ENCODE results near the gene MTHFD1.

Gene MTHFD1

GRCh38 chr14:64421166-64421565, 33.0 kb downstream of the MTHFD1 start:
- no peak overlapping the region for H3K27ac ChIP-seq (ENCODE audit: low read depth in 2 of 2, low read length in 2 of 2)
- H3K9me3 ChIP-seq (ENCODE audit: control insufficient read depth in 2 of 2, low read length in 2 of 2) = no peaks in the 10 kb centered on the region
- H3K4me3 ChIP-seq (ENCODE audit: low read length in 2 of 2) = no peak overlapping the region
- no peaks in the 10 kb centered on the region for H3K4me1 ChIP-seq (ENCODE audit: control insufficient read depth in 2 of 2, insufficient read depth in 2 of 2, low read length in 2 of 2)
- H3K9ac ChIP-seq (ENCODE audit: low read depth in 1 of 2, low read length in 2 of 2) = no peak overlapping the region
- no peaks in the 10 kb centered on the region for H3K27me3 ChIP-seq (ENCODE audit: control insufficient read depth in 2 of 2, insufficient read depth in 2 of 2, low read length in 2 of 2)
- peaks cover 32 to 39% of the 10 kb centered on the region in 2 donors for H3K36me3 ChIP-seq (ENCODE audit: control insufficient read depth in 2 of 2, insufficient read depth in 2 of 2, low read length in 2 of 2)

- Histone ChIP-seq H3K9ac (ENCODE audit: low read depth in 1 of 2, low read length in 2 of 2) (no peak overlapping the region), H3K36me3 (ENCODE audit: control insufficient read depth in 2 of 2, insufficient read depth in 2 of 2, low read length in 2 of 2) (peaks cover 32 to 37% of the 10 kb centered on the region in 2 donors), H3K27ac (ENCODE audit: low read depth in 2 of 2, low read length in 2 of 2) (no peak overlapping the region), H3K4me3 (ENCODE audit: low read length in 2 of 2) (no peak overlapping the region), H3K9me3 (ENCODE audit: control insufficient read depth in 2 of 2, low read length in 2 of 2) (no peaks in the 10 kb centered on the region), H3K4me1 (ENCODE audit: control insufficient read depth in 2 of 2, insufficient read depth in 2 of 2, low read length in 2 of 2) (no peaks in the 10 kb centered on the region), H3K27me3 (ENCODE audit: control insufficient read depth in 2 of 2, insufficient read depth in 2 of 2, low read length in 2 of 2) (no peaks in the 10 kb centered on the region)
Observed at GRCh38 chr14:64422005-64422404, 33.9 kb downstream of the MTHFD1 start.

DNA sequence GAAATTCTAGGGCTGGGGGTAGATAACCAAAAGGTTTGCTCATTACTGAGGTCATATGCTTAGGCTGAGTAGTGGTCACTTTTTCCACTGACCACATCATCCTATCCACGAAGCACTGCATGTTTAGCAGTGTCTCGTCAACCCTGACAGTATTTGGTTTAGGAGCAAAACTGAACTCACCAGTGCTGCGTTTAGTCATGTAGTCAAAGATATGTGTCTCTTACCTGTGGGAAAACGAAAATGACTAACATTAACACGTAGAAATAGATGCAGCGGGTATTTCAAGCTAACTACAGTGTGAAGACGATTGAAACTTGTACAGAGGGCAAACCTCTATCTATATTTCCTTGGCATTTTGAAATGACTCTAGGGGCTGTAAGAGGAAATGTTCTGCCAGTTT, 34.6 kb downstream of the MTHFD1 start:
- no peak overlapping the region for H3K4me3 ChIP-seq (ENCODE audit: low read length in 2 of 2)
- H3K9me3 ChIP-seq (ENCODE audit: control insufficient read depth in 2 of 2, low read length in 2 of 2) = no peaks in the 10 kb centered on the region
- H3K27ac ChIP-seq (ENCODE audit: low read depth in 2 of 2, low read length in 2 of 2) = no peak overlapping the region
- H3K9ac ChIP-seq (ENCODE audit: low read depth in 1 of 2, low read length in 2 of 2) = no peak overlapping the region
- no peaks in the 10 kb centered on the region for H3K4me1 ChIP-seq (ENCODE audit: control insufficient read depth in 2 of 2, insufficient read depth in 2 of 2, low read length in 2 of 2)
- H3K36me3 ChIP-seq (ENCODE audit: control insufficient read depth in 2 of 2, insufficient read depth in 2 of 2, low read length in 2 of 2) = peaks cover 34 to 39% of the 10 kb centered on the region in 2 donors
- H3K27me3 ChIP-seq (ENCODE audit: control insufficient read depth in 2 of 2, insufficient read depth in 2 of 2, low read length in 2 of 2) = no peaks in the 10 kb centered on the region

DNA sequence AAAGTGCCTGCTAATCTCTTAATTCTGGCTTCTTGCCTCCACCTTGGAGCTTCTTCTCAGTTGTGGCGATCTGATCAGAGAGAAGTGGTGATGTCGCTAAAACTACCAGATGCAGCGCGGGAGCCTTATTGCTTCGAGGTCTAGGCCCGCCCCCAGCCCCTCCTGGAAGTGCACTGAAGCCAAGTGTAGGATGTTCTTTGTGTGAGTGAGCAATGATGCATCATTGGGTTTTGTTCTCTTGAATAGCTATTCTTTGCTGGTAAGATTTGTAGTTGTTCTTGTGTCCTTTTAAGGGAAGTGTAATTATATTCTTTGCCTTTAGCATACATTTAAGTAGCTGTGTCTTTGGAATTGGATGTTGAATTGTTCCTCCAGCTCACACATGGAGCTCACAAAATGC, 35.8 kb downstream of the MTHFD1 start:
- H3K9me3 ChIP-seq (ENCODE audit: control insufficient read depth in 2 of 2, low read length in 2 of 2) = no peaks in the 10 kb centered on the region
- no peaks in the 10 kb centered on the region for H3K27me3 ChIP-seq (ENCODE audit: control insufficient read depth in 2 of 2, insufficient read depth in 2 of 2, low read length in 2 of 2)
- no peak overlapping the region for H3K9ac ChIP-seq (ENCODE audit: low read depth in 1 of 2, low read length in 2 of 2)
- H3K4me1 ChIP-seq (ENCODE audit: control insufficient read depth in 2 of 2, insufficient read depth in 2 of 2, low read length in 2 of 2) = no peaks in the 10 kb centered on the region
- peaks cover 30 to 34% of the 10 kb centered on the region in 2 donors for H3K36me3 ChIP-seq (ENCODE audit: control insufficient read depth in 2 of 2, insufficient read depth in 2 of 2, low read length in 2 of 2)
- H3K27ac ChIP-seq (ENCODE audit: low read depth in 2 of 2, low read length in 2 of 2) = no peak overlapping the region
- H3K4me3 ChIP-seq (ENCODE audit: low read length in 2 of 2) = no peak overlapping the region

DNA sequence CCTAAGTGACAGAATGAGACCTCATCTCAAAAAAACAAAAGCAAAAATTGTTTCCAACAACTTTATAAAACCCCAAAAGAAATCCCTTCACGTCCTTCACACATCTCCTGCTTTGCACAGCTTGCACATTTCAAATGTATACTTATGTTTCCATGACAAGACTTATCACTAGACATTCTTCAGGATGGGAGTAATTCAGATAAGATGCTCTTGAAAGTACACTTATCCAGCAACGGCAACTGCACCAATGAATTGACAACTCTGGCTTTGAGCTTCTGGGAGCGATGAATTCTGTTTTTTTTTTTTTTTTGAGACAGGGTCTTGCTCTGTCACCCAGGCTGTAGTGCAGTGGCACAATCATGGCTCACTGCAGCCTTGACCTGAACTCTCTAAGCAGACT, 46.4 kb downstream of the MTHFD1 start:
- Histone ChIP-seq H3K4me3 (ENCODE audit: low read length in 2 of 2) (no peak overlapping the region), H3K9ac (ENCODE audit: low read depth in 1 of 2, low read length in 2 of 2) (no peak overlapping the region), H3K27me3 (ENCODE audit: control insufficient read depth in 2 of 2, insufficient read depth in 2 of 2, low read length in 2 of 2) (no peaks in the 10 kb centered on the region), H3K36me3 (ENCODE audit: control insufficient read depth in 2 of 2, insufficient read depth in 2 of 2, low read length in 2 of 2) (peaks cover 16 to 31% of the 10 kb centered on the region in 2 donors), H3K9me3 (ENCODE audit: control insufficient read depth in 2 of 2, low read length in 2 of 2) (no peaks in the 10 kb centered on the region), H3K4me1 (ENCODE audit: control insufficient read depth in 2 of 2, insufficient read depth in 2 of 2, low read length in 2 of 2) (peaks cover 4 to 6% of the 10 kb centered on the region in 2 donors), H3K27ac (ENCODE audit: low read depth in 2 of 2, low read length in 2 of 2) (no peak overlapping the region)

- H3K27me3 ChIP-seq (ENCODE audit: control insufficient read depth in 2 of 2, insufficient read depth in 2 of 2, low read length in 2 of 2) = no peaks in the 10 kb centered on the region
- H3K4me1 ChIP-seq (ENCODE audit: control insufficient read depth in 2 of 2, insufficient read depth in 2 of 2, low read length in 2 of 2) = peaks cover 4 to 6% of the 10 kb centered on the region in 2 donors
- no peaks in the 10 kb centered on the region for H3K9me3 ChIP-seq (ENCODE audit: control insufficient read depth in 2 of 2, low read length in 2 of 2)
- H3K4me3 ChIP-seq (ENCODE audit: low read length in 2 of 2) = no peak overlapping the region
- no peak overlapping the region for H3K9ac ChIP-seq (ENCODE audit: low read depth in 1 of 2, low read length in 2 of 2)
- peaks cover 14 to 30% of the 10 kb centered on the region in 2 donors for H3K36me3 ChIP-seq (ENCODE audit: control insufficient read depth in 2 of 2, insufficient read depth in 2 of 2, low read length in 2 of 2)
- H3K27ac ChIP-seq (ENCODE audit: low read depth in 2 of 2, low read length in 2 of 2) = peak overlapping the region; percentile 26 to 55
Observed at GRCh38 chr14:64438181-64438841, 50.2 kb downstream of the MTHFD1 start.

GRCh38 chr14:64439141-64439540, 51.0 kb downstream of the MTHFD1 start:
- Histone ChIP-seq H3K27me3 (ENCODE audit: control insufficient read depth in 2 of 2, insufficient read depth in 2 of 2, low read length in 2 of 2) (no peaks in the 10 kb centered on the region), H3K36me3 (ENCODE audit: control insufficient read depth in 2 of 2, insufficient read depth in 2 of 2, low read length in 2 of 2) (peaks cover 18 to 30% of the 10 kb centered on the region in 2 donors), H3K4me3 (ENCODE audit: low read length in 2 of 2) (no peak overlapping the region), H3K4me1 (ENCODE audit: control insufficient read depth in 2 of 2, insufficient read depth in 2 of 2, low read length in 2 of 2) (peaks cover 4 to 6% of the 10 kb centered on the region in 2 donors), H3K27ac (ENCODE audit: low read depth in 2 of 2, low read length in 2 of 2) (no peak overlapping the region), H3K9me3 (ENCODE audit: control insufficient read depth in 2 of 2, low read length in 2 of 2) (no peaks in the 10 kb centered on the region), H3K9ac (ENCODE audit: low read depth in 1 of 2, low read length in 2 of 2) (no peak overlapping the region)

GRCh38 chr14:64440494-64440893, 52.3 kb downstream of the MTHFD1 start:
- no peak overlapping the region for H3K9ac ChIP-seq (ENCODE audit: low read depth in 1 of 2, low read length in 2 of 2)
- H3K4me1 ChIP-seq (ENCODE audit: control insufficient read depth in 2 of 2, insufficient read depth in 2 of 2, low read length in 2 of 2) = peaks cover 4 to 6% of the 10 kb centered on the region in 2 donors
- H3K27me3 ChIP-seq (ENCODE audit: control insufficient read depth in 2 of 2, insufficient read depth in 2 of 2, low read length in 2 of 2) = no peaks in the 10 kb centered on the region
- H3K4me3 ChIP-seq (ENCODE audit: low read length in 2 of 2) = no peak overlapping the region
- H3K27ac ChIP-seq (ENCODE audit: low read depth in 2 of 2, low read length in 2 of 2) = no peak overlapping the region
- H3K36me3 ChIP-seq (ENCODE audit: control insufficient read depth in 2 of 2, insufficient read depth in 2 of 2, low read length in 2 of 2) = peaks cover 21 to 35% of the 10 kb centered on the region in 2 donors
- no peaks in the 10 kb centered on the region for H3K9me3 ChIP-seq (ENCODE audit: control insufficient read depth in 2 of 2, low read length in 2 of 2)

DNA sequence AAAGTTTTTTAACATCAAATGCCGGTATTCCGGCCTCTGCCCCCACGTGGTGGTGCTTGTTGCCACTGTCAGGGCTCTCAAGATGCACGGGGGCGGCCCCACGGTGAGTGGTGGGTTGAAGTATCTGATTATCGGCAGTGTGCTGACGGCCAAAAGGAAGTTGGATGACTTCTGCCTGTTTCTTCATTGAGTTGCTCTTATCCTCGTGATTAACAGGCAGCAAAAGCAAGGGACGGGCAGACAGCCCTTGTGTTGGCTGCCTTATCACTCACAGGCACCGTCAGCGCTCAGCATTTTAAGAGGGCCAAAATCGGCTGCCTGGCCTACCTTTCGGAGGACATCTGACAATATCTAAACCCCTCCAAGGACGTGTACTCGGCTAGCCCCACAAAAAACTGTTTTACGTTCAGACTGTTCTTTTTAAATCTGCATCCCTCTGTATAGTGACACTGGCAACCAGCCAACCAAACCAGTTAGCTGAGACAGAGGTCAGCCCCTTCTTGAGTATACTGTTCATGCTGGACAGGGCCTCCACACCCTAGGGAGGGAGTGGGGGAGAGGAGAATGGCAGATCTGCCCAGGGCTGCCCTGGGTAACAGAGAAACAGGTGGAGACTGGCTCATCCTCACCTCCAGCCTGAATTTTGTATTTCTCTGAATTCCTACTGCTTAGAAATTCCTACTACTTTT, 54.3 kb downstream of the MTHFD1 start:
- H3K36me3 ChIP-seq (ENCODE audit: control insufficient read depth in 2 of 2, insufficient read depth in 2 of 2, low read length in 2 of 2) = peaks cover 21 to 24% of the 10 kb centered on the region in 2 donors
- H3K4me1 ChIP-seq (ENCODE audit: control insufficient read depth in 2 of 2, insufficient read depth in 2 of 2, low read length in 2 of 2) = peaks cover 3 to 6% of the 10 kb centered on the region in 2 donors
- no peak overlapping the region for H3K9ac ChIP-seq (ENCODE audit: low read depth in 1 of 2, low read length in 2 of 2)
- no peaks in the 10 kb centered on the region for H3K27me3 ChIP-seq (ENCODE audit: control insufficient read depth in 2 of 2, insufficient read depth in 2 of 2, low read length in 2 of 2)
- no peak overlapping the region for H3K27ac ChIP-seq (ENCODE audit: low read depth in 2 of 2, low read length in 2 of 2)
- no peaks in the 10 kb centered on the region for H3K9me3 ChIP-seq (ENCODE audit: control insufficient read depth in 2 of 2, low read length in 2 of 2)
- H3K4me3 ChIP-seq (ENCODE audit: low read length in 2 of 2) = no peak overlapping the region

DNA sequence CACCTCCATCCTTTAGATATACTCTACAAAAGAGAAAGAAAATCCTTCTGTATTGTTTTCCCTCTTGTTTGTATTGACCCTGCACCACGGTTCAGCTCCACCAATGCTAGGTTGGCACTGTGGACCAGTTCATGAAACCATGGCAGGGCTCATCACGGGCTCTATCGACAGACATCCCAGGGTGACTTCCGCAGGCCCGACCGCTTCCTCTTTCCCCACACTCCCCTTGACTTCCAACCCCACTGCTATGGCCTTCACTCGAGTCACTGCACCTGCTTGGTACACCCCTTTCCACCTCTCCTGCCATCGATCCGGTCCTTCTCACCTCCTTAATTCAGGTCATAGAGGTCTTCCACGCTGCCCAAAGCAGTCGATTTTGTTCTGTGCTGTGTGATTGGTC, 56.0 kb downstream of the MTHFD1 start:
- Histone ChIP-seq H3K36me3 (ENCODE audit: control insufficient read depth in 2 of 2, insufficient read depth in 2 of 2, low read length in 2 of 2) (peaks cover 20 to 22% of the 10 kb centered on the region in 2 donors), H3K9ac (ENCODE audit: low read depth in 1 of 2, low read length in 2 of 2) (no peak overlapping the region)

More for the DNA sequence above, 56.0 kb downstream of the MTHFD1 start:
- Histone ChIP-seq H3K27ac (ENCODE audit: low read depth in 2 of 2, low read length in 2 of 2) (no peak overlapping the region), H3K4me3 (ENCODE audit: low read length in 2 of 2) (no peak overlapping the region), H3K9me3 (ENCODE audit: control insufficient read depth in 2 of 2, low read length in 2 of 2) (no peaks in the 10 kb centered on the region), H3K4me1 (ENCODE audit: control insufficient read depth in 2 of 2, insufficient read depth in 2 of 2, low read length in 2 of 2) (no peaks in the 10 kb centered on the region), H3K27me3 (ENCODE audit: control insufficient read depth in 2 of 2, insufficient read depth in 2 of 2, low read length in 2 of 2) (no peaks in the 10 kb centered on the region)

Data from mucosa of rectum (tissue), 2 donors.